Activated CD4-positive, alpha-beta T cell treated with anti-CD3 and anti-CD28 coated beads, Interleukin-2, amount 50 U/mL, for 16 hours (primary cell): ENCODE results near the gene ALOX15B.
A peak's percentile ranks its signal among the peaks of the same experiment; 100 is the strongest.
"Not testable (repeated sequence)": the region's sequence is repeated elsewhere in the genome, so short reads cannot be mapped to it uniquely, and the experiment has no call there.

Experiments
- DNase-seq: peaks from one replicate; pipeline ENCODE4 v3.0.0-alpha.2; 2020

ALOX15B gene

GRCh38 chr17:8041249-8041928 lies 2.5 kb downstream of the ALOX15B start:
- peak; percentile 53 for DNase-seq

- no peak for DNase-seq
Measured at GRCh38 chr17:8041979-8042378, 3.1 kb downstream of the ALOX15B start.

DNA sequence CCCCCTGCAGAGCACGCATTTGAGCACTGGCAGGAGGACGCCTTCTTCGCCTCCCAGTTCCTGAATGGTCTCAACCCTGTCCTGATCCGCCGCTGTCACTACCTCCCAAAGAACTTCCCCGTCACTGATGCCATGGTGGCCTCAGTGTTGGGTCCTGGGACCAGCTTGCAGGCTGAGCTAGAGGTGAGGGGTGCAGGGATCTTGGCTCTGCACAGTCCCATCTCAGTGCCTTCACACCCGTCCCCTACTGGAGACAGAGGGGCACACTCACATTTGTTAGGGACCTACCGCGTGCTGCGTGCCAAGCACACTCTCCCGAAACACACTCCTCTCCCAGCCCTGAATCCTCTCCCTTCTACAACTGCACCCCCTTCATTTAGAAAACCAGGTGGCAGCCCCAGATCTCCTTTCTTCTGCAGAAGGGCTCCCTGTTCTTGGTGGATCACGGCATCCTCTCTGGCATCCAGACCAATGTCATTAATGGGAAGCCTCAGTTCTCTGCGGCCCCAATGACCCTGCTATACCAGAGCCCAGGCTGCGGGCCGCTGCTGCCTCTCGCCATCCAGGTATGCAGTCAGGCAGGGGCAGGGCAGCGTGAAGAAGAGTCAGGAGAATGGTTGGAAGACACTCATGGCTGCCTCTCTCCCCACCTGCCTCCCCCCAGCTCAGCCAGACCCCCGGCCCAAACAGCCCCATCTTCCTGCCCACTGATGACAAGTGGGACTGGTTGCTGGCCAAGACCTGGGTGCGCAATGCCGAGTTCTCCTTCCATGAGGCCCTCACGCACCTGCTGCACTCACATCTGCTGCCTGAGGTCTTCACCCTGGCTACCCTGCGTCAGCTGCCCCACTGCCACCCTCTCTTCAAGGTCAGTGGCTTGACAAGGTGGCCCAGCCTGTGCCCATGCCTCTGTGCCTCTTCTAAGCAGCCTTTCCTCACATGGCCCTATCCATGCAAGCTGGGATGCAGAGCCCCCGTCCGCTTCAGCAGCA lies 6.3 kb downstream of the ALOX15B start:
- no peak for DNase-seq

GRCh38 chr17:8046306-8046928 lies 7.6 kb downstream of the ALOX15B start:
- DNase-seq: no peak

- no peak for DNase-seq
Measured at GRCh38 chr17:8046929-8047768, 8.3 kb downstream of the ALOX15B start.

- DNase-seq: no peak
Measured at GRCh38 chr17:8047769-8048110, 8.9 kb downstream of the ALOX15B start.

DNA sequence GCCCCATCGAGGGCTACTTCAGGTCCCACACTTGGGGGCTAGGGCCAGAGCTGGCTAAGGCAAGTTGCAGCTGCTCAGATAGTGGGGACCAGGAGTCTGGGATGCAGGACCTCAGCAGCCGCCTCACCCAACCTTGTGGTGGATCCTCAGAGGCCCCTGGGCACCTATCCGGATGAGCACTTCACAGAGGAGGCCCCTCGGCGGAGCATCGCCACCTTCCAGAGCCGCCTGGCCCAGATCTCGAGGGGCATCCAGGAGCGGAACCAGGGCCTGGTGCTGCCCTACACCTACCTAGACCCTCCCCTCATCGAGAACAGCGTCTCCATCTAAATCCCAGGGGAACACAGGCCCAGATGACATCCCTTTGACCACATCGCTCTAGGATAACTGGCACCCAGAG lies 9.4 kb downstream of the ALOX15B start:
- DNase-seq: no peak

DNA sequence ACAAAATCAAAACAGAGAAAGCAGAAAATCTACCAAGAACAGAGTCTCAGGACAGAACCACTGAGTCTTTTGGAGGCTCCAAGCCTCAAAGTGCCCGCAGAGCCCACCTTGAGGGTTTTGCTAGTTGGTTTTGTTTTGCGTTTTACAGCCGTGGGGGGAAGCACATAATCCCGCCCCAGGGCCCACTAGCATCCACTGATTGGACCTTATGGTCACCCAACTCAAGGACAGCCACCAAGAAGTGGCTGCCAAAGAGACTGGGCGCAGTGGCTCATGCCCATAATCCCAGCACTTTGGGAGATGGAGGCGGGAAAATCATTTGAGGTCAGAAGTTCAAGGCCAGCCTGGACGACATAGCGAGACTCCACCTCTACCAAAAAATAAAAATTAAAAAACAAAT lies 9.9 kb downstream of the ALOX15B start:
- no peak for DNase-seq

DNA sequence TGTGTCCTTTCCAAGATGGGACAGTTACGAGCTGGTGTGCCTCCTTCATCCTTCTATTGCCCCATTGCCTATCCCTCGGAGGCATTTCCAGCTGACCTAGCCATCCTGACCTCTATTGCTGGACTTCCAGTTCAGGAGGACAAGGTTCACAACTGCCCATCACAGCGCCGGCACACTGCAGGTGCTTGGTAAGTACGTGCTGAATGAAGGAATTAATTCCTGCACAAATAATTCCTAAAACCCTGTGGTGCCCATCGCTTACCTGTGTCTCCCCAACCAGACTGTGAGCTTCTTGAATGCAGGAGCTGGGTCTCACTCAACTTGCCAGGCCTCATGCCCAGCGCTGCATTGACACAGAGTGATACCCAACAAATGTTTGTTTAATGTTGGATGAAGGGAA lies 13.0 kb downstream of the ALOX15B start:
- DNase-seq: no peak

GRCh38 chr17:8052256-8053252 lies 13.7 kb downstream of the ALOX15B start:
- DNase-seq: no peak

DNA sequence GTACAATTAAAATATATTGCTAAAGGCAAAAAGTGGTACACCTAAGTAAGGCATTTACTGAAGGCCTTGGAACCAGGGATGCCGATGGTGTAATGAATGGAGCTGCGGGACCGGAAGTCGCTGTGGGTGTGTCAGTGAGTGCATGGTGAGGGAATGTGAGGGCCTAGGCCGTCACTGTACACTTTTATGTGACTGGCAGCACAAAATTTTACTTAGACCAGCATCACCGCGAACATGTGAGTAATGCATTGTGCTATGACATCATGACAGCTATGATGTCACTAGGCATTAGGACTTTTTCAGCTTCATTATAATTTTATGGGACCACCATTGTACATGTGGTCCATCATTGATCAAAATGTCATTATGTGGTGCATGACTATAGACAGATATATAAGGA lies 14.7 kb downstream of the ALOX15B start:
- no peak for DNase-seq

DNA sequence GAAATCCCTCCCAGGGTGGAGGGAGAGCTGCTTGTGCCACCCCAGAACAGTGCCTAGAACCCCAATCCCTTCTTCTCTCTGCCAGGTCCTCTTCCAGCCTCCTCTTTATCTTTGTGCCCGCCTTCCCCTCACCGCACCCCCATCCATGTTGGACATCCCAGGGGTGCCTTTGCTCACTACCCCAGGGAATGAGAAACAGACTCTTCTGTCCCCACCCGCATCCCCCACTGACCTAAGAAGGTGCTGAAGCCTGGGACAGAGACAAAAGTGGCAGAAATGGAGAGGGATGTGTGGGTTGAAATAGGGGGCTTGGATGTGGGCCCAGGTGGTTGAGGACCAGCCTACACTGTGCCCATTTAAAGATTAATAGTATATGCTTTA lies 17.0 kb downstream of the ALOX15B start:
- no peak for DNase-seq

- peak; percentile 76 for DNase-seq
Measured at GRCh38 chr17:8056232-8056975, 17.5 kb downstream of the ALOX15B start.

- DNase-seq: no peak
Measured at GRCh38 chr17:8056976-8057625, 18.2 kb downstream of the ALOX15B start.

GRCh38 chr17:8057691-8058114 lies 18.8 kb downstream of the ALOX15B start:
- DNase-seq: peak; percentile 81

DNA sequence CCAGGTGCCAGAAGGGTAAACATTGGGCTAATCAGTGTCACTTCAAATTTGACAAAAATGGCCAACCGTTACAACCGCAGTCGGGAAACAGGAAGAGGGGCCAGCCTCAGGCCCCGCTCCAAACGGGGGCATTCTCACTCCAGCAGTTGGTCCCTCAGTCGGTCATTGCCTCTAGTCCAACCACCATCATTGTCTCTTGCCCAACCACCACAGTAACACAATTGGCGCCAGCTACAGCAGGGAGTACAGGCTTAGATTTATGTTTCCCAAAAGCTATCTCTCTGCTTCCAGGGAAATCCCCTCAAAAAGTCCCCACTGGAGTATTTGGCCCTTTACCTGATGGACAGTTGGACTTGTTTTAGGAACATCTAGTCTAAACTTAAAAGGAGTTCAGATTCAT lies 20.3 kb downstream of the ALOX15B start:
- no peak for DNase-seq

DNA sequence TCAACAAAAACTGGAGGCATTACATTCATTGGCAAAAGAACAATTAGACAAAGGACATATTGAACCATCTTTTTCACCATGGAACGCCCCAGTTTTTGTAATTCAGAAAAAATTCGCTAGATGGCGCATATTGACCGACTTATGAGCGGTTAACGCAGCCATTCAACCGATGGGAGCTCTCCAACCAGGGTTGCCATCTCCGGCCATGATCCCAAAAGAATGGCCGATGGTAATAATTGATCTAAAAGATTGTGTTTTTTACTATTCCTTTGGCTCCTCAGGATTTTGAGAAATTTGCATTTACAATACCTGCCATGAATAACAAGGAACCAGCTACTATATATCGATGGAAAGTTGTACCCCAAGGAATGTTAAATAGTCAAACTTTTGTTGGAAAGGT lies 21.4 kb downstream of the ALOX15B start:
- peak; percentile 79 for DNase-seq

DNA sequence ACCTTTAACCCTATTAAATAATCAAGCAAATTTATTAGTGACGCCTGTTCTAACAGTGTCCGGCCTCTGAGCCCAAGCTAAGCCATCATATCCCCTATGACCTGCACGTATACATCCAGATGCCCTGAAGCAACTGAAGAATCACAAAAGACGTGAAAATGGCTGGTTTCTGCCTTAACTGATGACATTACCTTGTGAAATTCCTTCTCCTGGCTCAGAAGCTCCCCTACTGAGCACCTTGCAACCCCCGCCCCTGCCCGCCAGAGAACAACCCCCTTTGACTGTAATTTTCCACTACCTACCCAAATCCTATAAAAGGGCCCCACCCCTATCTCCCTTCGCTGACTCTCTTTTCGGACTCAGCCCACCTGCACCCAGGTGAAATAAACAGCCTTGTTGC lies 23.0 kb downstream of the ALOX15B start:
- DNase-seq: not testable (repeated sequence)

- DNase-seq: no peak
Measured at GRCh38 chr17:8062435-8062806, 23.6 kb downstream of the ALOX15B start.

- no peak for DNase-seq
Measured at GRCh38 chr17:8062807-8063483, 24.1 kb downstream of the ALOX15B start.
